Non-pigmented ciliary epithelial cell (primary cell): Measurements from ENCODE around the gene MORN5.

Source experiments
- DNase-seq: peaks from one replicate; pipeline ENCODE4 v3.0.0-alpha.2; 2010; ENCODE audit warnings: low read depth

Gene MORN5

DNA sequence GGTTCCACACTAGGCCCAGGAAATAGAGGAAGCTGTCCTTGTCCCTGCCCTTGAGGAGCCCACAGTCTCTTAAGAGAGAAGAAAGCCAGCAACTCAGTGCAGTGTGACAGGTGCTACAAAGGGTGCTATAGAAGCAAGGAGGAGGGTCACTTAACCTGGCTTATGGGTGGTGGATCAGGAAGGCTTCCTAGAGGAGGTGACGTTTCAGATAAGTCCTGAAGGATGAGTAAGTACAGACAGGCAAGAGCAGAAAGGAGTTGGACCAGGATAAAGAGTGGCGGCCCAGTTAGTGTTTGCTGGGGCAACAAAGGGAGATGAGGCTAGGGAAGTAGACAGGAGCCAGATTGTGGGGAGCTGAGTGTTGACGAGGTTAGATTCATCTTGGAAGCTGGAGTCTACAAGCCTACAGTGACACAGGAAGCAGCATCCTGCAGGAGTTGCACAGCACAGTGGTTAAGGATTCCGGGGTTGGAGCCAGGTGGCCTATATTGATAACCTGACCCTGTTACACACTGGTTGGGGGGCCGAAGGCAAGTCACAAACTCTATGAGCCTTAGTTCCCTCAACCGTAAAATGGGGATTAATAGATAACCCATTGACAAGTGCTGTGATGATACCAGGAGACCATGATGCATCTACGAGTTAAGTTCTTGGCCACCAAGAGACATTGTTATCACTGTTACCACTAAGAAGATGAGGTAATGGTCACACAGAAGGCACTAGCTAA is 74.5 kb downstream of the MORN5 start:
- DNase-seq: no peak

- DNase-seq: no peak
These were observed 77.0 kb downstream of the MORN5 start for GRCh38 chr9:122236681-122237080.

GRCh38 chr9:122239722-122240121 is 80.0 kb downstream of the MORN5 start:
- DNase-seq: no peak

DNA sequence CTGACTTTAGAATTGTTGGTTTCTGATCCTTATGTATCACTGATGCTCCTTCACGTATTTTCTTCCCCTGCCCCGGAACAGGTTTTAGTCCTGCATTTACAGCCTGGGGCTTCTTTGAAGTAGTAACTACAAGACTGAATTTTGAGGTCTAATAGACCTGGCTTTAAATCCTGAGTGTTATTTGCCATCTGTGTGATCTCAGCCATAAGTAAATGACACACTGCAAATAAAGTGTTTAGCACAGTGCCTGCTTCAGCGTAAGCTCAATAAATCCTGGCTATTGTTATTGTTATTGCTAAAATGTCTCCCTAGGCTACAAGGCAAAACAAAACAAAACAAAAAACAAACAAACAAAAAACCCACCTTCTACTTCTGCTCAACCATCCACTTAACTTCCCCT is 84.6 kb downstream of the MORN5 start:
- no peak for DNase-seq

GRCh38 chr9:122246666-122247065 is 87.0 kb downstream of the MORN5 start:
- DNase-seq: no peak

DNA sequence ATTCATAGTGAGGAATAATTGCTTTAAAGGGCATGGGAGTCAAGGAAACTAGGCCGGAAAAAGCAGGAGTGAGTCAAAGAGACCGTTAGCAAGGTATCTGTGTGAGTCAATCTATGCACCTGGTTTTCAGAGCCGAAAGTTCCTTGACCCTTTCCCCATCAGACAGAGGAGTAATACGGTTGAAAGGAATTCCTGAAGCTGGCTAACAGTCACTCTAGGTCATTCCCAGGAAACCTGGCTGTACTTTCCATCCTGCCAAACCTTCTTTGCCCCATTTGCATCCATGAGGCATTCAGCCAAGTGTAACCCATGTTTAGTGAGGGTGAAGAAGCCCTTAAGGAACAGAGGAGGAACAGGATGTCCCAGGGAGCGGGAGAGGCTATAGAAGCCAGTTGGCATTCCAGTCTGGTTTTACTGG is 88.7 kb downstream of the MORN5 start:
- DNase-seq: no peak
